Kidney (tissue), 14 donors: ENCODE results near the gene FGF5. TPM values are rescaled to one million over a fixed set of nuclear protein-coding genes. Genes with fewer than 3 reads are reported as not detected.

ENCODE experiments used
- DNase-seq, 5 donors: peaks; one replicate each; pipeline ENCODE4 v3.0.0-alpha.2; 2013 to 2020
- FAIRE-seq: peaks from 2 replicates; lab custom pipeline; 2012; peaks lifted over from hg19 to GRCh38; lab: Jason Lieb, UNC
- H3K27ac ChIP-seq, 2 donors: one replicate each; pipeline ENCODE4 v1.7.0; 2013; ENCODE audit warnings: low read depth in 2 of 2, low read length in 2 of 2, inconsistent platforms in 1 of 2
- H3K27me3 ChIP-seq: one replicate; pipeline ENCODE4 v1.7.1; 2013; ENCODE audit warnings: low read length, inconsistent platforms; ENCODE audit not compliant: control insufficient read depth, insufficient read depth
- H3K36me3 ChIP-seq, 3 donors: one replicate each; pipeline versions ENCODE4 v1.7.0 to v1.7.1; 2013; ENCODE audit warnings: low read length in 3 of 3, control low read depth in 1 of 3, inconsistent platforms in 1 of 3; ENCODE audit not compliant: insufficient read depth in 3 of 3, control insufficient read depth in 2 of 3
- H3K4me1 ChIP-seq, 3 donors: one replicate each; pipeline versions ENCODE4 v1.7.0 to v1.7.1; 2013; ENCODE audit warnings: low read length in 3 of 3, inconsistent platforms in 1 of 3, low read depth in 1 of 3; ENCODE audit not compliant: control insufficient read depth in 2 of 3, insufficient read depth in 2 of 3
- H3K4me3 ChIP-seq, 3 donors: one replicate each; pipeline versions ENCODE4 v1.7.0 to v1.8.1; 2013; ENCODE audit warnings: low read length in 3 of 3, control low read depth in 1 of 3, inconsistent platforms in 1 of 3
- H3K9ac ChIP-seq, 3 donors: one replicate each; pipeline versions ENCODE4 v1.7.0 to v1.7.1; 2013; ENCODE audit warnings: low read length in 3 of 3, control low read depth in 1 of 3, inconsistent platforms in 1 of 3
- H3K9me3 ChIP-seq, 3 donors: one replicate each; pipeline versions ENCODE4 v1.7.0 to v1.7.1; 2013; ENCODE audit warnings: low read length in 3 of 3, control low read depth in 1 of 3, inconsistent platforms in 1 of 3; ENCODE audit not compliant: control insufficient read depth in 2 of 3, insufficient read depth in 1 of 3
- CTCF ChIP-seq: IDR thresholded peaks from 3 replicates; pipeline ENCODE4 v1.5.1; 2012; ENCODE audit warnings: mild to moderate bottlenecking, moderate library complexity, borderline replicate concordance; ENCODE audit not compliant: insufficient read depth; ENCODE audit errors: extremely low read depth
- intact Hi-C: fragments of 100-400 bp; cut with DNase I; formaldehyde crosslinking; loops from one replicate; pipeline ENCODE4 v1.11.1; 2022
- polyA plus RNA-seq: library from polyadenylated mRNA; stranded (reverse); fragments of 350-450 nt; fragmentation: Illumina TruSeq; extraction: RNeasy Lipid Tissue Mini Kit (QIAGEN cat#74804); gene quantifications from one replicate; pipeline ENCODE4 v1.2.3, GENCODE V29; 2014; ENCODE audit warnings: low read depth, low replicate concordance; ENCODE audit not compliant: insufficient read depth
- total RNA-seq: library from RNA; stranded (reverse); fragmentation: NEBNext Ultra II Directional; extraction: Animal tissue kit (Norgen Biotek cat#: 25700); gene quantifications from one replicate; pipeline ENCODE4 v1.2.1, GENCODE V29; 2021
- donor health status: control.
- donor health status: control.
- donor health status: control.
- donor health status: control.
- donor health status: control.
- donor health status: DM: yes; HTN: yes; CAD: no.
- donor health status: Normal renal cell carcinoma (clear cell type).

The FGF5 gene
- total and polyA plus RNA-seq, 2 donors from 2014 or later, result 0.09 to 0.13 TPM

GRCh38 chr4:80252427-80252826 is 14.0 kb upstream of the FGF5 start:
- TF ChIP-seq CTCF, result no peak
- Histone ChIP-seq H3K27me3 (peaks cover 3% of the 10 kb centered on the region), H3K36me3 (no peaks in the 10 kb centered on the region), H3K27ac (no peak overlapping the region), H3K9ac (no peak overlapping the region), H3K4me3 (no peak overlapping the region), H3K9me3 (no peaks in the 10 kb centered on the region), H3K4me1 (no peaks in the 10 kb centered on the region)
- intact Hi-C loops, result no loop called here
- no peak for DNase-seq
- no peak for FAIRE-seq

- DNase-seq (no peak), FAIRE-seq (no peak)
- TF ChIP-seq CTCF, result no peak
- Histone ChIP-seq H3K9ac (no peak overlapping the region), H3K27me3 (peaks cover 3% of the 10 kb centered on the region), H3K4me1 (no peaks in the 10 kb centered on the region), H3K9me3 (no peaks in the 10 kb centered on the region), H3K36me3 (no peaks in the 10 kb centered on the region), H3K27ac (no peak overlapping the region), H3K4me3 (no peak overlapping the region)
- intact Hi-C loops, result no loop called here
Measured at GRCh38 chr4:80252953-80253352, 13.5 kb upstream of the FGF5 start.

- Histone ChIP-seq H3K27ac (no peak overlapping the region), H3K9me3 (no peaks in the 10 kb centered on the region), H3K4me1 (no peaks in the 10 kb centered on the region), H3K9ac (no peak overlapping the region), H3K27me3 (peaks cover 3% of the 10 kb centered on the region), H3K4me3 (no peak overlapping the region), H3K36me3 (no peaks in the 10 kb centered on the region)
- intact Hi-C loops, result no loop called here
- FAIRE-seq (no peak), DNase-seq (no peak)
- TF ChIP-seq CTCF, result no peak
Measured at GRCh38 chr4:80253510-80253909, 13.0 kb upstream of the FGF5 start.

- Histone ChIP-seq H3K27me3 (peaks cover 7% of the 10 kb centered on the region), H3K27ac (no peak overlapping the region), H3K9ac (no peak overlapping the region), H3K9me3 (no peaks in the 10 kb centered on the region), H3K36me3 (no peaks in the 10 kb centered on the region), H3K4me3 (no peak overlapping the region), H3K4me1 (no peaks in the 10 kb centered on the region)
- intact Hi-C loops, result no loop called here
- TF ChIP-seq CTCF, result no peak
- FAIRE-seq (no peak), DNase-seq (no peak)
Measured at GRCh38 chr4:80254114-80254513, 12.3 kb upstream of the FGF5 start.
